ENCODE measurements around the gene MEX3C. TPM values are rescaled to one million over a fixed set of nuclear protein-coding genes. Genes with fewer than 3 reads are reported as not detected.

MEX3C gene
- total RNA-seq, 6 experiments from 2014 or later = 8.2 to 13.6 (median 9.6) TPM

DNA sequence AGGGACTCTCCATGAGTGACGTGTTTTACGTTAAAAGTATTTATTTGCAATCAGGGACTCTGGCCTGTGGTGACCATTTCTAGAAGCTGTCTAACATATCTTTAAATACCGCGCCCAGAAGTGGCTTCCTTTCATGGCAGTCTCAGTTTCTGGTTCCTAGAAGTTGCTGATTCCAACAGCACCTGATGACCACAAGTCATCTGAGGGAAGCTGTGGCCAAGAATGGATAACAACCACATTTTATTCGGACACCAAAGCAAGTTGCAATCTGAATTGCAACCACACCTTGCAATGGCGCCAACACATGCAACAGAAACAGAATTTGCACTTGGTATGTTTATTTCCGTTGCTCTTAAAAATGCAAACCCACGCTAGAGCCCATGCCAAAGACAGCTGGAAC, 33.1 kb downstream of the MEX3C start:
- no peaks in the 10 kb centered on the region for H3K27me3 ChIP-seq
- no peak for DNase-seq
- H3K27ac ChIP-seq = no peak overlapping the region
- no peak for ATAC-seq
- no peaks in the 10 kb centered on the region for H3K9me3 ChIP-seq
- TF ChIP-seq POLR2A (IDR thresholded peaks at IDR 0.05) = no peak
- TF ChIP-seq, protein P1, sequence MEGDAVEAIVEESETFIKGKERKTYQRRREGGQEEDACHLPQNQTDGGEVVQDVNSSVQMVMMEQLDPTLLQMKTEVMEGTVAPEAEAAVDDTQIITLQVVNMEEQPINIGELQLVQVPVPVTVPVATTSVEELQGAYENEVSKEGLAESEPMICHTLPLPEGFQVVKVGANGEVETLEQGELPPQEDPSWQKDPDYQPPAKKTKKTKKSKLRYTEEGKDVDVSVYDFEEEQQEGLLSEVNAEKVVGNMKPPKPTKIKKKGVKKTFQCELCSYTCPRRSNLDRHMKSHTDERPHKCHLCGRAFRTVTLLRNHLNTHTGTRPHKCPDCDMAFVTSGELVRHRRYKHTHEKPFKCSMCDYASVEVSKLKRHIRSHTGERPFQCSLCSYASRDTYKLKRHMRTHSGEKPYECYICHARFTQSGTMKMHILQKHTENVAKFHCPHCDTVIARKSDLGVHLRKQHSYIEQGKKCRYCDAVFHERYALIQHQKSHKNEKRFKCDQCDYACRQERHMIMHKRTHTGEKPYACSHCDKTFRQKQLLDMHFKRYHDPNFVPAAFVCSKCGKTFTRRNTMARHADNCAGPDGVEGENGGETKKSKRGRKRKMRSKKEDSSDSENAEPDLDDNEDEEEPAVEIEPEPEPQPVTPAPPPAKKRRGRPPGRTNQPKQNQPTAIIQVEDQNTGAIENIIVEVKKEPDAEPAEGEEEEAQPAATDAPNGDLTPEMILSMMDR (IDR thresholded peaks at IDR 0.05) = no peak
- H3K4me3 ChIP-seq = no peak overlapping the region
- WGBS (ENCODE audit: insufficient coverage, low coverage, low lambda C conversion rate, missing lambda C conversion rate) = 87% methylated on average over 6 of the region's 8 CpGs
- no peaks in the 10 kb centered on the region for H3K36me3 ChIP-seq
- intact Hi-C loops (cut with DNase I) = no loop called here
- peaks cover 0 to under 1% (median under 1%) of the 10 kb centered on the region in 4 donors for H3K4me1 ChIP-seq

DNA sequence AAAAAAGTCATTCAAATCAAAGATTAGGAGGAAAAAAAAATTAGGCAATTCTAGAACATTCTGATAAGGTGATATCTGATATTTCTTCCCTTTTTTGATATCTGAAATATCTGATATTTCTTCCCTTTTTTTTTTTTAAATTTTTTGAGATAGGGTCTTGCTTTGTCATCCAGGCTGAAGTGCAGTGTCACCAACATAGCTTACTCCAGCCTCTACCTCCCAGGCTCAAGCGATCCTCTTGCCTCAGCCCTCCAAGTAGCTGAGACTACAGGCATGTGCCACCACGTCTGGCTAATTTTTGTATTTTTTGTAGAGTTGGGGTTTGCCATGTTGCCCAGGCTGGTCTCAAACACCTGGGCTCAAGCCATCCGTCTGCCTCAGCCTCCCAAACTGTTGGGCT, 33.9 kb downstream of the MEX3C start:
- H3K27me3 ChIP-seq = no peaks in the 10 kb centered on the region
- ATAC-seq (no peak), DNase-seq (no peak)
- intact Hi-C loops (cut with DNase I) = no loop called here
- H3K9me3 ChIP-seq = no peaks in the 10 kb centered on the region
- TF ChIP-seq, protein P1 (IDR thresholded peaks at IDR 0.05) = no peak
- TF ChIP-seq POLR2A (IDR thresholded peaks at IDR 0.05) = no peak
- H3K36me3 ChIP-seq = no peaks in the 10 kb centered on the region
- no peak overlapping the region for H3K4me3 ChIP-seq
- H3K27ac ChIP-seq = no peak overlapping the region
- 91% methylated on average over 3 of the region's 3 CpGs for WGBS (ENCODE audit: insufficient coverage, low coverage, low lambda C conversion rate, missing lambda C conversion rate)
- no peaks in the 10 kb centered on the region for H3K4me1 ChIP-seq

DNA sequence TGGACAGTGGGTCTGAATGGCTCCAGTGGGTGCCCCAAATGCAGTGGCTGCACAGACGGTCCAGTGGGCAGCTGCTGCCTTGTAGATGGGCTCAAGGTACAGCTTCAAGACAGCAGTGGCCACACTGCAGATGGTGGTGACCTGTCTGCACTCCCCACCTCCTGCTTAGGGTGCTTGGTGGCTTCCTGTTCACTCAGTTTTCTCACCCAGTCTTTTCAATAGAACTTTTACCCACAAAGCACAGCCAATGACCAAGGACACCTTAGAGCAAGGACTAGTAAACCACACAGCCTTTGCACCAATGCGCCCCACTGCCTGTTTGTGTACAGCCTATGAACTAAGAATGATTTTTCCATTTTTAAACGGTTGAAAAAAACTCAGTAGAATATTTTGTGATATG, 34.9 kb downstream of the MEX3C start:
- H3K4me3 ChIP-seq = no peak overlapping the region
- H3K4me1 ChIP-seq = no peaks in the 10 kb centered on the region
- ATAC-seq (peak in 1 of 4 donors; percentile 33), DNase-seq (no peak)
- intact Hi-C loops (cut with DNase I) = no loop called here
- H3K36me3 ChIP-seq = no peaks in the 10 kb centered on the region
- no peaks in the 10 kb centered on the region for H3K9me3 ChIP-seq
- no peak overlapping the region for H3K27ac ChIP-seq
- 59% methylated on average over 2 of the region's 3 CpGs for WGBS (ENCODE audit: insufficient coverage, low coverage, low lambda C conversion rate, missing lambda C conversion rate)
- TF ChIP-seq, protein P1 (IDR thresholded peaks at IDR 0.05) = no peak
- no peak for TF ChIP-seq POLR2A (IDR thresholded peaks at IDR 0.05)
- H3K27me3 ChIP-seq = no peaks in the 10 kb centered on the region

DNA sequence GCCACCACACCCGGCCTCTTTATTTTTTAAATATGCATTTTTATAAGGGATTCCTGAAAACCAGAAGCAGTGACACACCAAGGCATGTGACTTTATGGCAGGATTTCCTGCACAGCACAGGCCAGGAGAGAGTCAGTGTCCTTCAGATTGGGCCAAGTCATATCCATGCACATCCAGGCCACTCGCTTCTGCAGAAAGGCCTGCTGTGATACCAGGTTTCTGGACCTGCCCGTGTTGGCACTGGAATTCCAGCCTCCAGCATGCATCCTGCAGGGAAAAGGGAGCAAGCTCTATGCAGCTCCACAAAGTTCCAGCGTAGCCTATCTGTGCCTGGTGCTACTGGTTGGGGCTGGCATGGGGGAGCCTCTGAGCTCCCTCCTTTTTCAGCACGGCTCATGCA, 36.8 kb downstream of the MEX3C start:
- H3K4me1 ChIP-seq = no peaks in the 10 kb centered on the region
- ATAC-seq (peak in 1 of 4 donors; percentile 13), DNase-seq (no peak)
- WGBS (ENCODE audit: insufficient coverage, low coverage, low lambda C conversion rate, missing lambda C conversion rate) = 87% methylated on average over 4 of the region's 5 CpGs
- H3K27ac ChIP-seq = no peak overlapping the region
- no peaks in the 10 kb centered on the region for H3K27me3 ChIP-seq
- H3K9me3 ChIP-seq = no peaks in the 10 kb centered on the region
- no peak for TF ChIP-seq POLR2A (IDR thresholded peaks at IDR 0.05)
- TF ChIP-seq, protein P1 (IDR thresholded peaks at IDR 0.05) = no peak
- H3K36me3 ChIP-seq = no peaks in the 10 kb centered on the region
- intact Hi-C loops (cut with DNase I) = no loop called here
- H3K4me3 ChIP-seq = no peak overlapping the region

DNA sequence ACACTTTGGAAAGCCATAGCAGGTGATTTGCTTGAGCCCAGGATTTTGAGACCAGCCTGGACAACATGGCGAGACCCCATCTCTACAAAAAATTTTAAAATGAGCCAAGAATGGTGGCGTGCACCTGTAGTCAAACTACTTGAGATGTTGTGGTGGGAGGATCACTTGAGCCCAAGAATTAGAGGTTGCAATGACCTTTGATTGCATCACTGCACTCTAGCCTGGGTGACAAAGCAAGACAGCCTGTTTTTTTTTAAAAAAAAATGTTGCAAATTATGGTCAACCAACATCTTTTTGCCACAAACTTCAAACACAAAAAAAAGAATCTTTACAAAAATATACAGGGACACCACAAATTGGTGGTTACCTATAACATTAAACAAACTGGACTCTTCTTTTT, 40.3 kb downstream of the MEX3C start:
- intact Hi-C loops (cut with DNase I) = no loop called here
- no peak overlapping the region for H3K27ac ChIP-seq
- WGBS (ENCODE audit: insufficient coverage, low coverage, low lambda C conversion rate, missing lambda C conversion rate) = 100% methylated on average over 2 of the region's 2 CpGs
- H3K36me3 ChIP-seq = no peaks in the 10 kb centered on the region
- TF ChIP-seq, protein P1 (IDR thresholded peaks at IDR 0.05) = no peak
- no peak for TF ChIP-seq POLR2A (IDR thresholded peaks at IDR 0.05)
- H3K27me3 ChIP-seq = no peaks in the 10 kb centered on the region
- no peaks in the 10 kb centered on the region for H3K4me1 ChIP-seq
- H3K9me3 ChIP-seq = no peaks in the 10 kb centered on the region
- no peak overlapping the region for H3K4me3 ChIP-seq
- no peak for DNase-seq
- ATAC-seq = no peak

Data from right lobe of liver (tissue), 6 donors.